Stimulated activated CD4-positive, alpha-beta T cell treated with anti-CD3 and anti-CD28 coated beads, Interleukin-2, amount 100 ng/mL, for 48 hours (primary cell): ENCODE measurements around the gene NOD1.
"Not testable (repeated sequence)": the region's sequence is repeated elsewhere in the genome, so short reads cannot be mapped to it uniquely, and the experiment has no call there.

Experiments used
- DNase-seq, 2 donors: peaks; one replicate each; pipeline ENCODE4 v3.0.0-alpha.2; 2020

NOD1 gene

GRCh38 chr7:30504301-30505173 is 26.0 kb upstream of the NOD1 start, which contains the start of gene GGCT:
TSS of gene GGCT (minus strand) at chr7:30504829. CDS start at chr7:30504709, 120 bp downstream.
- DNase-seq: peak; percentile 88 to 95

GRCh38 chr7:30503274-30504212 is 25.0 kb upstream of the NOD1 start:
- no peak for DNase-seq

DNA sequence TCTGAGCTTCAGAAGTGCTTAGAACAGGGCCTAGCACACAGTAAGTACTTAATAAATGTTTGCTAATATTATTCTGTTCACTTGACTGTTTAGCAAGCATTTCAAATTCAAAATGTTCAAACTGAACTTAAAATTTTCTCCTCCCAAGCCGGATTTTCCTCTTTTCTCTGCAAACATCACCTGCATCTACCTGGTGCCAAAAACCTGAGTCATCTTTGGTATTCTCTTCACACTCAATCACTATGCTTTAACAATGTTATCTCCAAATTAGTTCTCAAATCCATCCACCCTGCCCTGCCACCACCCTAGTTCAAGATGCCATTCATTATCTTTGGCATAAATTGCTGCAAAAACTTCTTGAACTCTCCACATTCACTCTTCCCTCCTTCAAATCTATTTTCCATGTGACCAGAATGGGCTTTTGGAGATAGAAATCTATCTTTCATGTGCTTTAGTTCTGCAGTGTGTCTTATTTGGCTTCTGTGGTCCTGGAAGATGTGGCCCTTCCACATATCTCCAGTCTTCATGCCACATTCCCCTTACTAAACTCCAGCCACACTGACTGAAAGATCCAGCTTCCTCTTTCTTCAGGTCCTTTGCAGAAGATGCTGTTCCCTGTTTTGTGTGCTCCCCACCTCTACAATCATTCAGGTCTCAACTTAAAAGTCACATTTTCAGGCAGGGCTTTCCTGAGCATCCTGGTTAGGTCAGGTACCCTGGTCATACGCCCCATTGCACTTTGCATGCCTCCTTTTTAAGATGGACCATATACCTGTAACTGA is 24.1 kb upstream of the NOD1 start:
- no peak for DNase-seq

DNA sequence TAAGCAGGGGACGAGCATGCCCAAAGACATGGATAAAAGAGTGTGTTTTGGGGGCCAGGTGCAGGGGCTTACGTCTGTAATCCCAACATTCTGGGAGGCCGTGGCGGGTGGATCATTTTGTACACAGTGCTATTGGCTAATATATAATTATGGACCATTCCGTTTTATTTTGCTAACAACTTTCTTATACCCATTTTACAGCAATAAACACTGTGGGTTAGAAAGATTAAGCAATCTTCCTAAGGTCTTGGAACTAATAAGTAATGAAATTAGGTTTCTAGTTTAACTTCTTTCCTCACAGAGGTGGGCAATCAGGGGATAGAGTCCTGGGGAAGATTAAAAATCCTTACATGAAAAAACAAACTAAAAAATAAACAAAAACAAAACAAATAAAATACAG is 22.7 kb upstream of the NOD1 start:
- no peak for DNase-seq

- no peak for DNase-seq
Measured at GRCh38 chr7:30493228-30493627, 14.6 kb upstream of the NOD1 start.

- no peak for DNase-seq
Measured at GRCh38 chr7:30491417-30491816, 12.8 kb upstream of the NOD1 start.

- no peak for DNase-seq
Measured at GRCh38 chr7:30487371-30487770, 8.8 kb upstream of the NOD1 start.

GRCh38 chr7:30485667-30486066 is 7.1 kb upstream of the NOD1 start:
- DNase-seq: no peak

DNA sequence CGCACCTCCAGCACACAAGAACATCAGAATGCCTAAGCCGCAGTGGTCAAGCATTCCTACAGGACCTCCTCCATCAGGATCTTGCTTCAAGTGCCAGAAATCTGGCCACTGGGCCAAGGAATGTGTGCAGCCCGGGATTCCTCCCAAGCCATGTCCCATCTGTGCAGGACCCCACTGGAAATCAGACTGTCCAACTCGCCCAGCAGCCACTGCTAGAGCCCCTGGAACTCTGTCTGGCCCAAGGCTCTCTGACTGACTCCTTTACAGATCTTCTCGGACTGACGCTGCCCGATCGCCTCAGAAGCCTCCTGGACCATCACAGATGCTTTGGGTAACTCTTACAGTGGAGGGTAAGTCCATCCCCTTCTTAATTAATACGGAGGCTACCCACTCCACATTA is 2.8 kb upstream of the NOD1 start:
- DNase-seq: not testable (repeated sequence)

DNA sequence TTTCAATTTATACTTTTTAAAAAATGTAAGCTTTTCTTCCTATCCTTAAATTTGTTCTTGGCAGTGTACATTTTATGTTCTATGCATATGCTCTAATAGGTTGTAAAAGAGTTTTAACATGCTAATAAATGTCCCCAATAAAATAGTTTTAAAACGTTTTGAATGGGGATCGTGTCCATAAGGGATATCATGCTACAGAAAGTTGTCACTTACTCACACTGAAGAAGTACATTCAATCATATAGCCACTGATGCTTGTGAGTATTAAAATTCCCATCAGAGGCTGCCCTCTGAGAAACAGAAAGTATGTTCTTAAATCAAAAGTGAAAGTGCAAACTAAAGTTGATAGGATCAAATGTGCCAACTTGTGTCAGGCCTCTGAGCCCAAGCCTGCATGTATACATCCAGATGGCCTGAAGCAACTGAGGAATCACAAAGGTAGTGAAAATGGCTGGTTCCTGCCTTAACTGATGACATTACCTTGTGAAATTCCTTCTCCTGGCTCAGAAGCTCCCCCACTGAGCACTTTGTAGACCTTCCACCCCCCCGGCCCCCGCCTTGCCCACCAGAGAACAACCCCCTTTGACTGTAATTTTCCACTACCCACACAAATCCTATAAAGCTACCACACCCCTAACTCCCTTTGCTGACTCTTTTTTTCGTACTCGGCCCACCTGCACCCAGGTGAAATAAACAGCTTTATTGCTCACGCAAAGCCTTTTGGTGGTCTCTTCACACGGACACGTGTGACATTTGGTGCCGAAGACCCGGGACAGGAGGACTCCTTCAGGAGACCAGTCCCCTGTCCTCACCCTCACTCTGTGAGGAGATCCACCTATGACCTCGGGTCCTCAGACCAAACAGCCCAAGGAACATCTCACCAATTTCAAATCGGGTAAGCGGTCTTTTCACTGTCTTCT is 877 bp upstream of the NOD1 start:
- DNase-seq: peak in 1 of 2 donors; percentile 12

GRCh38 chr7:30476459-30477145 is 2.0 kb downstream of the NOD1 start:
- DNase-seq: no peak

GRCh38 chr7:30475580-30475979 is 3.0 kb downstream of the NOD1 start:
- DNase-seq: no peak

- DNase-seq: no peak
Measured at GRCh38 chr7:30474893-30475292, 3.7 kb downstream of the NOD1 start.

- DNase-seq: no peak
Measured at GRCh38 chr7:30474485-30474884, 4.1 kb downstream of the NOD1 start.

GRCh38 chr7:30473903-30474302 is 4.7 kb downstream of the NOD1 start:
- DNase-seq: no peak

- DNase-seq: no peak
Measured at GRCh38 chr7:30472784-30473775, 5.5 kb downstream of the NOD1 start.

DNA sequence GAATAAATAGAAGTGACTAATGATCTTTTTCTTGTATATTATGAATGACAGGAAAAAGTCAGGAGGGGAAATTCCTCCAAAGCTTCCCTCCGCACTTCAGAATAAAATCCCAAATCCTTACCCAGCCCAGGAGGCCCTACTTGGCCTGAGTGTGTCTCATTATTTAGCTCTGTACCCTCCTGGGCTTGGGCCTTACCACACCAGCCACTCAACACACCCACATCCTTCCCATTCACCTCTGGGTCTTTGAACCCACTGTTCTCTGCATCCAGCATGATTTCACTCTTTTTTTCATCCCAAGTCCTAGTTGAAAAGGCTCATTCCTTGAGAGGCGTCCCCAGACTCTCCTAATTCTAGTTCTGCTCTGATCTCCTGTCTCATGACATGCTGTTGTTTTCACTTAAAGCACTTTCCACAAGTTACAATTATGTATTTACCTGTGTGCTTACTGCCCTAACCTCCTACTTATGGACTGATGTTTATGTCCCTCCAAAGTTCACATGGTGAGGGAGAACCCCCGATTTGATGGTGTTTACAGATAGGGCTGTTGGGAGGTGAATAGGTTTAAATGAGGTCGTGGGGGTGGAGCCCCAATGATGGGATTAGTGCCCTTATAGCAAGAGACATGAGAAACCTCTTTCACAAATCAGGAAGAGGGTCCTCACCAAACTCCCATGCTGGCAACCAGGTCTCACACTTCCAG is 6.4 kb downstream of the NOD1 start:
- DNase-seq: no peak

DNA sequence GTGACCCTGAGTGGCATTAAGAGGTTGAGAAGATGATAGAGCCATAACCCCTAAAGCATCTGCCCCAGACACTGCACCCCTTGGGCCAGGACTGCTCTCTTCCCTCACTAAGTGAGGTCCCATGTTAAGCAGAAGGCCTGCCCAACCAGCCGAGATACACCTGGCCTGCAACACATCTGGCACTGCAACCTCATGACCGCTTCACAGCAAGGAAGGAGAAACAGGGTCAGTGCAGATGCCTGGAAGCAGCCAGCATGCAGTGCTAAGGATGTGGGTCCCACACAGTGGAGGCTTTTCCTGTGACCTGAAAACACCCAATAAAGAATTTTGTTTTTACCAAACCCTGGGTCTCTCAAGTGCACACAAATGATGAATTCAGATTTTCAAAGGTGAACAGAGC is 7.4 kb downstream of the NOD1 start:
- DNase-seq: no peak

DNA sequence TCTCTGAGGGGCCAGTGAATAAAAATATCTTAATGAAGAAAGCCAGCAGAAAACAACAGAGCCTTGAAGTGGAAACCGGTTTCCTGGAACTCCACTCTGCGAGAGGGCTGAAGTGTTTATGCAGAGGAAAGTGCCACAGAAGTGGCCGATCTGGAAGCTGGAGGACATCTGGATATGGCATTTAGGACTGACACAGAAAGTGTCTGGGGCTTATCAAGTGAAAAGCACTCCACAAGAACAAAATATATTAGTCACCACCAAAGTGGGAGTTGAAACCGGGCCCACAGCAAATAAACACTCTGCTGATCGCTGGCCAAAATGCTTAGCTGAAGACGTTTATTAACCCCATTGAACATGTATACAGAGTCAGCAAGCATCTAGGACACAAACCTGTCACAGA is 7.8 kb downstream of the NOD1 start:
- DNase-seq: no peak
